Left ventricle myocardium inferior (tissue), 1 donor: ENCODE data around the gene PLA2G4B. TPM values are rescaled to one million over a fixed set of nuclear protein-coding genes. Genes with fewer than 3 reads are reported as not detected.

Source experiments
- DNase-seq: peaks from one replicate; pipeline ENCODE4 v3.0.0-alpha.2; 2020
- H3K27ac ChIP-seq: fragments of 200-600 bp; replicated peaks from 2 replicates; pipeline ENCODE4 v1.8.0; 2021
- H3K27me3 ChIP-seq: fragments of 200-600 bp; 2 replicates; pipeline ENCODE4 v1.8.0; 2021; ENCODE audit warnings: low read depth
- H3K36me3 ChIP-seq: fragments of 200-600 bp; 2 replicates; pipeline ENCODE4 v1.8.0; 2021
- H3K4me1 ChIP-seq: fragments of 200-600 bp; 2 replicates; pipeline ENCODE4 v1.8.0; 2021
- H3K4me3 ChIP-seq: fragments of 200-600 bp; 2 replicates; pipeline ENCODE4 v1.8.0; 2021; ENCODE audit warnings: mild to moderate bottlenecking, moderate library complexity
- H3K9me3 ChIP-seq: fragments of 200-600 bp; replicated peaks from 2 replicates; pipeline ENCODE4 v1.8.0; 2021
- intact Hi-C: fragments of 100-400 bp; cut with micrococcal nuclease; formaldehyde crosslinking; loops from one replicate; pipeline ENCODE4 v1.11.0; 2022
- total RNA-seq: library from RNA; stranded (reverse); fragmentation: NEBNext Ultra II Directional; extraction: Animal tissue kit (Norgen Biotek cat#: 25700); gene quantifications from one replicate; pipeline ENCODE4 v1.2.1, GENCODE V29; 2021
- TF ChIP-seq, protein P1 (sequence below): fragments of 200-600 bp; IDR thresholded peaks from 2 replicates; pipeline ENCODE4 v1.8.0; 2021; ENCODE audit warnings: antibody characterized with exemption, mild to moderate bottlenecking, borderline replicate concordance
- donor health status: DM: no; HTN: yes; CAD: no; lungs with severe emphysema.

PLA2G4B gene
- total RNA-seq, 1 donor from 2014 or later, result 3.8 TPM

DNA sequence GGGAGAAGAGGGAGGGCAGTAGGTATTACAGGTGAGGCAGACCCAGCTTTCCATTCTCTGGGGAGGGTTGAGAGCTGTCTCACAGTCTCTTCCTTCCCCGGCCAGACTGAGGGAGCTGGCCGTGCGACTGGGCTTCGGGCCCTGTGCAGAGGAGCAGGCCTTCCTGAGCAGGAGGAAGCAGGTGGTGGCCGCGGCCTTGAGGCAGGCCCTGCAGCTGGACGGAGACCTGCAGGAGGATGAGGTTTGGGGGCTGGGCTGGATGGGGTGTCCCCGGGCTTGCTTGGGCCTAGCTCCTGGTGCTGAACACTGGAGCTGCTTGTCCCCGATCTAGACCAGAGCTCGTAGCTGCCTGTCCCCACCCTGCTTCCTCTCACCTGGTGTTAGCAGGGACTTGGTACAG is 4.9 kb downstream of the PLA2G4B start:
- no peaks in the 10 kb centered on the region for H3K9me3 ChIP-seq
- no peak overlapping the region for H3K27ac ChIP-seq
- peaks cover 77% of the 10 kb centered on the region for H3K36me3 ChIP-seq
- no peak overlapping the region for H3K4me3 ChIP-seq
- H3K4me1 ChIP-seq, result peaks cover 8% of the 10 kb centered on the region
- intact Hi-C loops, result no loop called here
- no peak for DNase-seq
- no peaks in the 10 kb centered on the region for H3K27me3 ChIP-seq
- TF ChIP-seq, protein P1, sequence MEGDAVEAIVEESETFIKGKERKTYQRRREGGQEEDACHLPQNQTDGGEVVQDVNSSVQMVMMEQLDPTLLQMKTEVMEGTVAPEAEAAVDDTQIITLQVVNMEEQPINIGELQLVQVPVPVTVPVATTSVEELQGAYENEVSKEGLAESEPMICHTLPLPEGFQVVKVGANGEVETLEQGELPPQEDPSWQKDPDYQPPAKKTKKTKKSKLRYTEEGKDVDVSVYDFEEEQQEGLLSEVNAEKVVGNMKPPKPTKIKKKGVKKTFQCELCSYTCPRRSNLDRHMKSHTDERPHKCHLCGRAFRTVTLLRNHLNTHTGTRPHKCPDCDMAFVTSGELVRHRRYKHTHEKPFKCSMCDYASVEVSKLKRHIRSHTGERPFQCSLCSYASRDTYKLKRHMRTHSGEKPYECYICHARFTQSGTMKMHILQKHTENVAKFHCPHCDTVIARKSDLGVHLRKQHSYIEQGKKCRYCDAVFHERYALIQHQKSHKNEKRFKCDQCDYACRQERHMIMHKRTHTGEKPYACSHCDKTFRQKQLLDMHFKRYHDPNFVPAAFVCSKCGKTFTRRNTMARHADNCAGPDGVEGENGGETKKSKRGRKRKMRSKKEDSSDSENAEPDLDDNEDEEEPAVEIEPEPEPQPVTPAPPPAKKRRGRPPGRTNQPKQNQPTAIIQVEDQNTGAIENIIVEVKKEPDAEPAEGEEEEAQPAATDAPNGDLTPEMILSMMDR, result no peak

DNA sequence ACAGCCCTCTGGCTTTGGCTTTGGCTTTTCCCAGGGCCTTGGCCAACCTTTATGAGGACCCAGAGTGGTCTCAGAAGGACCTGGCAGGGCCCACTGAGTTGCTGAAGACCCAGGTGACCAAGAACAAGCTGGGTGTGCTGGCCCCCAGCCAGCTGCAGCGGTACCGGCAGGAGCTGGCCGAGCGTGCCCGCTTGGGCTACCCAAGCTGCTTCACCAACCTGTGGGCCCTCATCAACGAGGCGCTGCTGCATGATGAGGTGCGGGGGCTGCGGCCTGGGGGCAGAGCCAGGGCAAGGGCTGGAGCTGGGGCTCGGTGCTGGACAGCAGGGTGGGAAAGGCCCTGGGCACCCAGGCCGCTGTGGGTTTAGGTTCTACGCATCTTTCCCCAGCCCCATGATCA is 6.2 kb downstream of the PLA2G4B start:
- no peak overlapping the region for H3K27ac ChIP-seq
- no peaks in the 10 kb centered on the region for H3K27me3 ChIP-seq
- TF ChIP-seq, protein P1, result no peak
- no peaks in the 10 kb centered on the region for H3K9me3 ChIP-seq
- no peak overlapping the region for H3K4me3 ChIP-seq
- peaks cover 81% of the 10 kb centered on the region for H3K36me3 ChIP-seq
- no peaks in the 10 kb centered on the region for H3K4me1 ChIP-seq
- DNase-seq, result no peak
- intact Hi-C loops, result no loop called here

DNA sequence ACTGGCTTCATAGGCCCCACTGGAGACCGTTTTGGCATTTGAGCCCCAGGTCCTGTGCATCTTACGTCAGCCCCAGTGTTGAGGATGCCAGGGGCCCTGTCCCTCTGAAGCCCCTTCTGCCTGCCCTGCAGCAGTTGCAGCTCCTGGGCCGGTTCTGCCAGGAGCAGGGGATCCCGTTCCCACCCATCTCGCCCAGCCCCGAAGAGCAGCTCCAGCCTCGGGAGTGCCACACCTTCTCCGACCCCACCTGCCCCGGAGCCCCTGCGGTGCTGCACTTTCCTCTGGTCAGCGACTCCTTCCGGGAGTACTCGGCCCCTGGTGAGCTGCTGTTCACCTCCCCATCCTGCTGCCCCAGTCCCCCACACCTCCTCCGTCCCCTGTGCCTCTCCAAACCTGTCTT is 8.6 kb downstream of the PLA2G4B start:
- H3K27me3 ChIP-seq, result no peaks in the 10 kb centered on the region
- no peak overlapping the region for H3K4me3 ChIP-seq
- no peaks in the 10 kb centered on the region for H3K4me1 ChIP-seq
- H3K9me3 ChIP-seq, result no peaks in the 10 kb centered on the region
- peaks cover 58% of the 10 kb centered on the region for H3K36me3 ChIP-seq
- intact Hi-C loops, result no loop called here
- H3K27ac ChIP-seq, result no peak overlapping the region
- TF ChIP-seq, protein P1, result no peak
- DNase-seq, result no peak

GRCh38 chr15:41847981-41848380 is 9.3 kb downstream of the PLA2G4B start:
- H3K27me3 ChIP-seq, result peaks cover 4% of the 10 kb centered on the region
- H3K36me3 ChIP-seq, result peaks cover 57% of the 10 kb centered on the region
- no peak overlapping the region for H3K27ac ChIP-seq
- H3K4me3 ChIP-seq, result no peak overlapping the region
- no peaks in the 10 kb centered on the region for H3K9me3 ChIP-seq
- TF ChIP-seq, protein P1, result no peak
- intact Hi-C loops, result no loop called here
- DNase-seq, result no peak
- no peaks in the 10 kb centered on the region for H3K4me1 ChIP-seq

DNA sequence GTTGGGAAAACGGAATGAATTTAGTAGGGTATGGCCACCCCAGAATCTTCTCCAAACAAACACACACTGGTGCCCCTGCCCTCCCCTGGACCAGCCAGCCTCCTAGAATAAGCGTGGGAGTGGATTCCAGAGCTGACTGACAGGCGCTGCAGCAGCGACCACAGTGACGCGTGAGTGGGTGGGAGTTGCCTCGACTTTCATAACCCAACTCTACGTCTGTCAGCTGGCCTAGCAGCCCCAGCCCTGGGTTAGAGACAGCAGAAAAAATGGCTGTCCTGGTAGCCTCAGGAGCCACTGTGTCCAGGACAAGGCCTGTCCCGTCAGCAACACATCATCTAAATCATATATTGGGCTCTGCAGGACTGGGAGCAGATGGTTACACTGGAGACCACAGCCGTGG is 10.0 kb downstream of the PLA2G4B start:
- H3K9me3 ChIP-seq, result no peaks in the 10 kb centered on the region
- H3K4me3 ChIP-seq, result no peak overlapping the region
- H3K36me3 ChIP-seq, result peaks cover 51% of the 10 kb centered on the region
- intact Hi-C loops, result no loop called here
- no peaks in the 10 kb centered on the region for H3K4me1 ChIP-seq
- H3K27ac ChIP-seq, result no peak overlapping the region
- H3K27me3 ChIP-seq, result peaks cover 8% of the 10 kb centered on the region
- DNase-seq, result no peak
- TF ChIP-seq, protein P1, result no peak

DNA sequence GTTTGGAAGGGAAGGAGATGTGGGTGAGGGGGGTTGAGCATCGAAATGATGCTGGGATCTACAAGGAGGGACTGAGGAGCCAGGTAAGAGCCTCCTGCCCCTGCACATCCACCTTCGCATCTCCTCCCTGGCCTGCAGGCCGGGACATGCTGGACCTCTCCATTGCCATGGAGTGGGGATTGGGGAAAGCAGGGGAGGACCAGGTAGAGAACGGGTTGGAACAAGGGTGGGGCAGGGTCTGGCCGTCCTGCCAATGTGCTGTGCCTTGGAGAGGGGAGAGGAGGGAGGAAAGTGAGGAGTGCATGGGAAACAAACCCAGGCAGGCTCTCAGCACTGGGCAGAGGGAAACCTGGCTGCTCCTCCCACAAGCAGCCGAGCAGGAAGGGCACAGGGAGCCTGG is 10.6 kb downstream of the PLA2G4B start:
- Histone ChIP-seq H3K9me3 (no peaks in the 10 kb centered on the region), H3K4me1 (no peaks in the 10 kb centered on the region), H3K36me3 (peaks cover 46% of the 10 kb centered on the region), H3K4me3 (no peak overlapping the region), H3K27me3 (peaks cover 13% of the 10 kb centered on the region), H3K27ac (no peak overlapping the region)
- no peak for DNase-seq
- intact Hi-C loops, result no loop called here
- TF ChIP-seq, protein P1, result no peak
